NOMO-1 treated with DMSO at 0.1 percent for 48 hours (cell line): ENCODE measurements around the gene NCF1.
"Not testable (repeated sequence)": the region's sequence is repeated elsewhere in the genome, so short reads cannot be mapped to it uniquely, and the experiment has no call there.

Experiments used
- DNase-seq: peaks from one replicate; lab custom pipeline; 2025; ENCODE audit not compliant: unreplicated experiment; lab: John Stamatoyannopoulos, UW

Gene NCF1

DNA sequence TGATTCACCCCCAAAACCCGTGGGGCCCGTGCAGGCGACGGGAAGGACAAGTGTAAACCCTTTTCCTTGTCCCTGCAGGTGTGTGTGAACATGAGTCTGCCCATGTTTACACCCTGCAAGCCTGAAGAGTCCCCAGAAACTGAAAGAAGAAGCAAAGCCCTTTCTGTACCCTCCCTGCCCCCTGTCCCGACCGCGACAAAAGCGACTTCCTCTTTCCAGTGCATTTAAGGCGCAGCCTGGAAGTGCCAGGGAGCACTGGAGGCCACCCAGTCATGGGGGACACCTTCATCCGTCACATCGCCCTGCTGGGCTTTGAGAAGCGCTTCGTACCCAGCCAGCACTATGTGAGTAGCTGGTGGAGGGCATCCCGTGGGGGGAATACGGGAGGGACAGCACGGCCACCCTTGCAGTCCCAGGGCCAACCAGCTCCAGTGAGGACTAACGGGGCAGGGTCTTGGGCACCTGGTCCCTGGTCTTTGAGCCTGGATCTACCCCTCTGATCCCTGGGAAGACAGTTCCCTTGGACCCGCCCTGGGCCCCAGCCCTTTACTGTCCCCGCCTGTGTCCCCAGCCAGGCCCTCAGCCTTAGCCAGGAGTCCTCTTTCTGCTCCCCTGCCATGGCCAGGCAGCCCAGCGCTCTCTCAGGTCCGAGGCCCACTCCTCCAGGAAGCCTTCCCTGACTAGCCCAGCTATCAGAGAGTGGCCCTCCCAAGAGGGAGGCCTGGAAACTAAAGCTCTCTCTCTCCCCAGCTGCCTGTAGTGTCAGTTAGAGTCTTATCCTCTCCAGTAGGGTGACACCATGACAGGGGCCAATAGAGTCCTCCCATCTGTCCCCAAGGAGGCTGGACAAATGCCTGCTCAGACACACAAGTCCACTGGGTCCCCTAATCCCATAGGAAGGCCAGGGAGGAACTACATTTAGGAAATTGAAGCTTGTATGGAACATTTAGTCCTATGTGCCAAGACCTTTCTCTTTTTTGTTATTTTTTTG is at the start of gene NCF1:
TSS of gene NCF1 (plus strand) at position 252 of the 991 bp plus-strand sequence. CDS start at position 273, 21 bp downstream.
- DNase-seq, result not testable (repeated sequence)

DNA sequence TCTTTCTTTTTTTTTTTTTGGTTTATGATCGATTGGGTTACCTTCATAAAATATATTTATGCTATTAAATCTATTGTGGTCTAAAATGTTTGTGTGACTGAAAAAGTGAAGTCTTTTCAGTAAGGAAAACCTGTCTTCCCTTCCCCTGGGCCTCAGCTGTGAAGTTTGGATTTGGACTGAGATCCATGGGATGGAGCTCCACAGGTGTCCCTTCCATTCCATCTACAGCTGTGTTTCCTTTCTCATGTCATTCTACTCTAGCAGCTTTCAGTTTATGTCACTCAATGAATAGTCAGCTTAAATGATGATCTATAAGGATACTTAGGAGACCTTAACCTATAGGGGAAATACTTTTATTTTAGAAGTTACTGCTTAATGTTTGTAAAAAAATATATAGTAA is 48.0 kb upstream of the NCF1 start:
- no peak for DNase-seq

DNA sequence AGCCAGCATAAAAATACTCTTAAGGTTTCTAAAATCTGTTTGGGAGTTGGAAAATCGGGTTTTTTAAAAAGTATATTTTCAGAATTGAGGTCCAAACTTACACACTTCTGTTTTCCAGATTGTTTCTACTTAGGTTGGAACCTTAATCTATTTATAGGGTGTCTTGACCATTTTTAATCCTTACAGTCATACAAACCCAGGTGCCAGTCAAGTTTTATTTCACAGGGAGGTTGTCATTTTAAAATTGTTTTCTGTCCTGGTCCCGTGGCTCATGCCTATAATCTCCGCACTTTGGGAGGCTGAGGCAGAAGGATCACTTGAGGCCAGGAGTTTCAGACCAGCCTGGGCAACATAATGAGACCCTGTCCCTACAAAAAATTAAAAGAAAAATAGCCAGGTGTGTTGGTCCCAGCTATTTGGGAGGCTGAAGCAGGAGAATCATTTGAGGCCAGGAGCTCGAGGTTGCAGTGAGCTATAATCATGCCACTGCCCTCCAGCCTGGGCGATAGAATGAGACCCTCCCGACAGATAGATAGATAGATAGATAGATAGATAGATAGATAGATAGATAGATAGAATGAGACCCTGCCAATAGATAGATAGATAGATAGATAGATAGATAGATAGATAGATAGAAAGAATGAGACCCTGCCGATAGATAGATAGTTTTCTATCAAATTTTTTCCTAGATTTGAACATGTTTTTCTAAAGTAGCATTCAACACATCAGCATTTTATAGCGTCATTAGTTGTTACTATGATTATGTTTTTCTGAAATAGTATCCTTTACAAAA is 47.3 kb upstream of the NCF1 start:
- no peak for DNase-seq

DNA sequence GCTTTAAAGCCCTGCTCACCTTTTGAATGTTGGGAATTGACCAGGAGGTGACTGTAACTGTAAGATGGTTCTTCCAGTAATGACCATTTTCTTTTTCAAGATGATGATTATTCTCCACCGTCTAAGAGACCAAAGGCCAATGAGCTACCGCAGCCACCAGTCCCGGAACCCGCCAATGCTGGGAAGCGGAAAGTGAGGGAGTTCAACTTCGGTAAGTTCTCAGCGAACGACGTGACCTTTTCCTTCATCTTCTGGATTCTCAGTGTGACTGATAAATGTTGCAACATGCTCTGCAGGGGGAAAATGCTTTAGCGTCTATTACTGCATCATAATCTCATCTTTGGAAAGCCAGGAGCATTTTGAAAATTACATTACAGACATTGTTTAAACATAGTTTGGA is 45.1 kb upstream of the NCF1 start:
- not testable (repeated sequence) for DNase-seq

DNA sequence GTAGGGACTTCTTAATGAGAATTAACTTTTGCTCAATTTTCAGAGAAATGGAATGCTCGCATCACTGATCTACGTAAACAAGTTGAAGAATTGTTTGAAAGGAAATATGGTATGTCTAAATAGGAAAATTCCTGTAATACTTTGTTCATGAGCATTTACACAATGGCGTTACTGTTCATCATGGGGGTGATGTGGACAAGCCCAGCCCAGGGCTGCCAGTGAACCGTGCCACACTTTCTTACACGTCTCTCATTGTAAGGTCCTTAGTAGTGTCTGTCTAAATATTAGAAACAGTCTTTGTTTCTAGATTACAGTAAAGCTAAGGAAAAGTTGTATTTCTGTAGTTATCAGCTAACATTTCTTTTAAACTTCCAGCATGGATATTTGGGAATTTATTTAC is 43.6 kb upstream of the NCF1 start:
- not testable (repeated sequence) for DNase-seq

DNA sequence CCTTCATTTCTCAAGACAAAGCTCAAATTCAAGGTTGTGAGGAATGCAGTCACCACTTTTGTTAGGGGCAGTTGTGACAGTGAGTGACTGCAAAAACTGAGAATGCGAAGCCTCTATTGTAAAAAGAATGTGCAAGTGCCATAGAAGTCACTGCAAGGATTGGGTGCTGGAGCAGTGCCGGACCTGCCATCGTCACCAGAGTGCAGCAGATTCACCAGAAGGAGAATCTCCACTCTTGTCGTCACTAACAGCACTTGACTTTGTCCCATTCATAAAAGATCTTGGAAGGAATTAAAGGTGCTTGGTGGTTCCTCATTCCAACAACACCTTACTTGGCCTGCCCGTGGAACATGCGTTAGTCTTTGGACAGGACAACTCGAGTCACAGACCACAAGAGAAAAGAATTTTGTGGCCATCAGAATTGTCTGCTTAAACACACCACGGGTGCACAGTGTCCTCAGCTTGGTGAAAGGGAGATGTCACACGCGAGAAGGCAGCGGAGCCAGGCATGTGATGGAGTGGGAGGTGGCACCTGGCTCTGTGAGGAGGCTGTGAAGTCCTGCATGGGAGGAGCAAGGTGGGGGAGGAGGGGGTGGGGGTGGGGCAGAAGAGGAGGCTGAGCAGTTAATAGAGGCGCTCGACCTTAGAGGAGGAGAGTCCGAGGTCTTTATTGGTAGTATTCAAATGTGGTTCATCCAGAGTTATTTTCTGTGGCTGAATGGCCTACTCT is 33.7 kb upstream of the NCF1 start:
- not testable (repeated sequence) for DNase-seq

DNA sequence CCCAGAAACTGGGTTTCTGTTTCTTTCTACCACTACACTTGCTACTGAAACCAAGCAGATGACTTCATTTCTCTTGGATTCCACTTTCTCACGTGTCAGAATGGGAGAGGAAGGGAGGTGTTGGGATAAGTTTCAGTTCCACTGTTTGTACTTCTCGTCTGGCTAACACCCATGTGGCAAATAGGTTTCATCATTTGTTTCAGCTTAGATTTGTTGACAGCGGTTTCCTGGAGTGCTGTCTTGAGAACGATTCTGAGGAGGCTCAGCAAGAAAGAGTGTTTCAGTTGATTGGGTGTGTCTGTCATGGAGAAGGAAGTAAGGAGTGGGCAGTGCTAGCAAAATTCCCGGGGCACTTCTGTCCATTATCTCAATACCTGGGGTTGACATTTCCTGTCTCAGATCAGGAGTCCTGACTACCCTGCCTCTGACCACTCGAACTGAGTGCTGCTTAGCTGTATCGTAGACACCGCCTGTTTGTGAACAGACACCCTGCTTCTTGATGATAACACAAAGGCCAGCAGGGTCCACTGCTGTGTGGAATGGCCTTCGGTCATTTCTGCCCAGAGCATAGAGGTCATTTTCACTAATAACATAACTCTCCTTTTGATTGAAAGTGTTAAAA is 29.8 kb upstream of the NCF1 start:
- not testable (repeated sequence) for DNase-seq

DNA sequence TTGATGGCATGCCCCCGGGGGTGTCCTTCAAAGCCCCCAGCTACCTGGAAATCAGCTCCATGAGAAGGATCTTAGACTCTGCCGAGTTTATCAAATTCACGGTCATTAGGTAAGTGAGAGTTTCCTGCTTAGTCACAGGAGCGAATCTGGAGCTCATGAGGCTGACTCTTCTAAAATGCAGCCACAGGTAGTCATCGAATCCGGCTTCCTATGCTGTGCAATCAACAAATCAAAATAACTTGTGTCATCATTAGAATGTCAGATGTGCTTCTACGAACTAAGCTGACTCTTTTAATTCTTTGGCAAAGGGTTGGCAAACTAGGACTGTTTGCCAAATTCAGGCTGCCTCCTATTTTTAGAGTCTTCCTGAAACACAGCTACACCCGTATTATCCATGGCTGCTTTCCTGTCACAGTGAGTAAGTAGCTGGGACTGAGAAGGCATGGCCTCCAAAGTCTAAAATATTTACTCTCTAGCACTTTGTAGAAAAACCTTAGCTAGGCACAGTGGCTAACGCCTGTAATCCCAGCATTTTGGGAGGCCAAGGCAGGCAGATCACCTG is 19.8 kb upstream of the NCF1 start:
- not testable (repeated sequence) for DNase-seq

DNA sequence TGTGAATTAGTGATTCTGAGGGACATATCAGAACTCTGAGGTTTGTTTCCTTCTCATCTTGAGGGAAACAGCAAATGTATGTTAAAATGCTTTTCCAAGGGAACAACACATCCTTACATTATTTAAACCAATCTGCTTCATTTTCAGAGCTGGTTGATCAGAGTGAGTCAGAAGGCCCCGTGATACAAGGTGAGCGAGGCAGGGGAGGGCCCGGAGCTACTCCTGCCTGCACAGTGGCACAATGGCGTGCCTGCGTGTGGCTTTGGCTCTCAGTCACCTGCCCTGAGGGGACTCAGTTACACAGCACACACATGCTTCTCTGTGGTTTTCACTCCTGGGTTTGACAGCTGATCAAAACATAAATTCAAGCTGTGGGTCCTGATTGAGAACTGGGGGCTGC is 17.1 kb upstream of the NCF1 start:
- not testable (repeated sequence) for DNase-seq

DNA sequence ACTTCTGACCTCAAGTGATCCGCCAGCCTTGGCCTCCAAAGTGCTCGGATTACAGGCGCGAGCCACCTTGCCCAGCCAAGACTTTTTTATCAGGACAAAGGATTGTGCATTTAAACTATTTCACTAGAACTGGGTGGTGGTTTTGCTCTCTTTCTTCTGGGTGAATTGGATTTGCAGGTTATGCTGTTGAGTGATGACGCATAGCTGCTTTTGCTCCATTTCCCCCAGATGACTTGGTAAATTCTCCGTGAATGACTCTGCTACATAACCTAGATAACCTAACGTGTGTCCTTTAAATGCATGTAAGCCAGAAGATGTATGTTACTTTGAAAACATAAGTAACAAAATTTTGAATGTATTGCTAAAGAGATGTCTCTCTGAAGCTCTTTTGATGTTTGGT is 15.5 kb upstream of the NCF1 start:
- not testable (repeated sequence) for DNase-seq

DNA sequence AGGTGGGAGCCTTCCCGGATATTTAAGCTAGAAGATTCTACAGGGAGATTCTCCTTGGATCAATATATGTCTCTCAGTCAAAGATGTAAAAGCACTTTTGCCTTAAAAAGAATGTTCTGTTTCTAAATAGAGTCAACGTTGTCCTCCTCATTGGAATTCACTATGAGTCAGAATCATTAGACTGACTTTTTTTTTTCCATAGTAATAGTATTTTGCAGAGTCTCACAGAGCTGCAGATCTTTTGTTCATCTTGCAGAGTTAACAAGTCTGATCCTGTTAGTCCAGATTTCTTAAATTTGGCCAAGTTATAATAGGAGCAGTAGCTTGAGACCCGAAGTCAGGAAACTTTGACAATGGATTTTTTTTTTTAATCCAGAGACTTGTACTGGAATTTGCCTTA is 14.8 kb upstream of the NCF1 start:
- not testable (repeated sequence) for DNase-seq

DNA sequence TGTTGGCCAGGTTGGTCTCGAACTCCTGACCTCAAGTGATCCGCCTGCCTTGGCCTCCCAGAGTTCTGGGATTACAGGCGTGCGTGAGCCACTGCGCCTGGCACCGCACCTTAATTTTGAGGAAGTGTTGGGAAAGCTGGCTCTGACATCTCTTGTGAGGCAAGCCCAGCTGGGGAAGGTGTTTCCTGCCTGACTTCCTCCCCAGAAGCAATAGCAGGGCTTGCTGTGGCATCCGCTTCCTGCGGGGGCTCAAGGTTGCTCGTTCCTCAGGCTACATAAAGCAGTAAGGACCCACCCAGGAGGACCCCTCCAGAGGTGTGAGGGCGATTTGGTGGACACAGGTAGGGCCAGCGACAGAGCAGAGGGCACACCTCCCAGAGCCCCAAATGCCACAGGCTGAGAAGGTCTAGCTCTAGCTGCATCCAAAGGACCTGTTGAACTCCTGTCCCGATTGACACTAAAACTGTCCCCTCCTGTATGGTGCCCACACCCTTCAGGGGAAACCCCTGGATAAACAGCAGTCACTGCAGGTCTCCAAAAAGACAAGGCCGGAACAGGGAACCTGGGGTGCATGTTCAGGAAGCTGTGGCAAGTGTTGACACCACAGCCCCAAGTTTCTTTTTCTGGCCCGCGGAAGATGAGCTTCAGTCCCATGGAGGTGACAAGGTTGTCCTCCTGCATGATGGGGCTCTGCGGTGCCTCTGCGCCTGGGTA is 8.4 kb upstream of the NCF1 start:
- DNase-seq, result not testable (repeated sequence)

DNA sequence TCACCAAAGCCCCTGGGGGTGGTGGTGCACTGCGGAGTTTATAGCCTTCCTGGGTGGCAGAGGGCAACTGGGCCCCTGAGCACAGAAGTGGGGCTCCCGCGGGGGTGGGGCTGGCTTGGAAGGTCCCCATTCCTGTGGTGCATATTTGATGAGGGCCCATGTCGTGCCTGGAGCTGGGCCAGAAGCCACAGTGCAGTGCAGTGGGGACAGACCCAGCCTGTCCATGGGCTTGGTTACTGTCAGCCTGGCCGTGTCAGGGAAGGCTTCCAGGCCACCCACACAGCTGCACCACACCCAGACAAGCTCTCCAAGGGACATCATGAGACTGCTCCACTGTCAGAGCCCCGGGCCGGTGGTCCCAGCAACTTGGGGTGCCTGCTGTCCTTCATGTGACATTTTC is 7.3 kb upstream of the NCF1 start:
- DNase-seq, result not testable (repeated sequence)

DNA sequence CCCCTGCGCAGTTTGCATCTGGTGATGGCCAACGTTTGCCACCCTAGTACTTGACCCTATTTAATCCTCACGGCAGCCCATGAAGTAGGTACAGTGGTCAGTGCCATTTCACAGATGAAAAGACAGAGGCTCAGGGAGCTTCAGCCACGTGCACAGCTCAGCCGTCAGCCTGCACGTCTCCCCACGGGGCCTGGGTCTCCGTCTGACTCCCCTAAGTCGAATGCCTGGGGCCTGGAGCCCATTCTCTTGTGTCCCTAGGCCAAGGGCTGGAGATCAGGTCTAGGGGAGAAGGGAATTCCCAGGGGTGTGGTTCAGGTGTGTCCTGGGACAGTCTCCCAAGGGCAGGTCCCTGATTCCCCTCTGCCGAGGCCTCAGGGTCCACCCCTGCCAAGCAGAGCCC is 6.8 kb upstream of the NCF1 start:
- DNase-seq, result not testable (repeated sequence)

DNA sequence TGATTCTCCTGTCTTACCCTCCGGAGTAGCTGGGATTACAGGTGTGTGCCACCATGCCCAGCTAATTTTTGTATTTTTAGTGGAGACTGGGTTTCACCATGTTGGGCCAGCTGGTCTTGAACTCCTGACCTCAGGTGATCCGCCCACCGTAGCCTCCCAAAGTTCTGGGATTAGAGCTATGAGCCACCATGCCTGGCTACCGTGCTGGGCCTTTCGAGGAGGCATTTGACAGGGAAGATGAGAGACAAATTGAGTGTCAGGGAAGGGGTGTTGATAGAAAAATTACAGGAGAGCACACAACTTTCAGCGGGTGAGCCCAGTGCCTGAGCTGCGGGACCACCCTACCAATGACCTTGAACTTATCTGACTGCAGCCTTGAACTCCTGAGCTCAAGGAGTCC is 3.7 kb upstream of the NCF1 start:
- DNase-seq, result not testable (repeated sequence)

DNA sequence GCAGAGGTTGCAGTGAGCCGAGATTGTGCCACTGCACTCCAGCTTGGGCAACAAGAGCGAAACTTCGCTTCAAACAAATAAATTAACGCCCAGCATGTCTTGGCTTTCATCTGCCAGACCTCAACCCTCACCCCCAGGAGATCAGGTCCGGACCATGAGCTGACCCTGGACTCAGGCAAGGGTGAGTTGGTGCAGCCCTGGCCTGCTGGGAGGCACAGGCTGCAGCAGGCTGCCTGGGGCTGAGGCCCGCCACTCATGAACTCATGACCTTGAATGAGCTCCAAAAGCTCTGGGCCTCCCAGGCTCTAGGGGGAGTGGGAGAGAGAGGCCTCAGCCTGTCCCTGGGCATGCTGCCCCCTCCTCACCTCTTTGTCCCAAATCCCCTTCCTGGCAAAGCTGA is 1.7 kb upstream of the NCF1 start:
- not testable (repeated sequence) for DNase-seq

DNA sequence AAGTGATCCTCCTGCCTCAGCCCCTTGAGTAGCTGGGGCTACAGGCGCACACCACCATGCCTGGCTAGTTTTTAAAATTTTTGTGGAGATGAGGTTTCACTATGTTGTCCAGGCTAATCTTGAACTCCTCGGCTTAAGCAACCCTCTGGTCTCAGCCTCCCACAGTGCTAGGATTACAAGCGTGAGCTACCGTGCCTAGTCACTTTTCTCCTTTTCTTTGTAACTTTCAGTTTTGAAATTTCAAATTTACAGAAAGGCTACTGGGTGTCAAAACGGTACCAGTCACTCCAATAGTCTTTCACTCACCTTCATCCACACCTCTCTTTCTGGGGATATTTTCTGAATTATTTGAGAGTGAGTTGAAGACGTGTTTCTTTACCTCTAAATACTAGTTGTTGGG is 1.3 kb downstream of the NCF1 start:
- not testable (repeated sequence) for DNase-seq

DNA sequence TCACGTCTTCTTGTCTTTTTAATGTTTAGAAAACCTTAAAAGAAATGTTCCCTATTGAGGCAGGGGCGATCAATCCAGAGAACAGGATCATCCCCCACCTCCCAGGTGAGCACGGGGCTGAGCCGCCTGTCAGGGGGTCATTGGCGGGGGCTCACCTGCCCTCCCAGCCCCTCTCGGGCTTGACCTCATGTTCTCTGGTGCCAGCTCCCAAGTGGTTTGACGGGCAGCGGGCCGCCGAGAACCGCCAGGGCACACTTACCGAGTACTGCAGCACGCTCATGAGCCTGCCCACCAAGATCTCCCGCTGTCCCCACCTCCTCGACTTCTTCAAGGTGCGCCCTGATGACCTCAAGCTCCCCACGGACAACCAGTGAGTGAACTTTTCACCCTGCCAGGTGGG is 5.2 kb downstream of the NCF1 start:
- not testable (repeated sequence) for DNase-seq

DNA sequence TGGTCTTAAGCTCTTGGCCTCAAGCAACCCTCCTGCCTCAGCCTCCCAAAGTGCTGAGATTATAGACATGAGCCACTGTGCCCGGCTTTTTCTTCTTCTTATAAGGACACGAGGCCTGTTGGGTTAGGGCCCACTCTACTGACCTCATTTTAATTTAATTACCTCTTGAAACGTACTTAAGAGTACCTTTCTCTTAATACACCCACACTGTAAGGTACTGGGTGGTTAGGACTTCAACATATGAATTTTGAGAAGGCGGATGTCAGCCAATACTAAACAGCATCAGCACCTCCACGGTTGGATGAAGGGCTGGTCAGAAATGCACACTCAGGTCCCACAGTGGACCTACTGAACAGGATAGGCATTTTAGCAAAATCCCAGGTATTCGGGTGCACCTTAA is 7.9 kb downstream of the NCF1 start:
- not testable (repeated sequence) for DNase-seq

DNA sequence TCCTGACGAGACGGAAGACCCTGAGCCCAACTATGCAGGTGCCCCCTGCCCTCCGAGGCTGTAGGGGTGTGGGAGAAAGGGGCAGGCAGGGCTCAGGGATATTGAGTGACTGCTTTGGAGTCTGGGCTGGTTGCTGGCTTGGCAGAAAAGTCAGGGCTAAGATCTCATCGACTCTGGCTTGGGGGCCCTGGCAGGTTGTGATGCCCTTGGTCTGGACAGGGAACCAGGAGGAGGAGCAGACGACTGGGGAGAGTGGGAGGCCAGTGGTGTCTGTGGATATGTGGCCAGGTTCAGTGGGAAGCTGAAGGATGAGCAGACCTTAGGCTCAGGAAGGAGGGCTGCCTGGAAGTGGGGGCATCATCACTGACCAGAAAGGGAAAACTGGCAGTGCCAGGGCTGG is 9.8 kb downstream of the NCF1 start:
- not testable (repeated sequence) for DNase-seq
